Right lung (tissue), 5 donors: ENCODE measurements around the gene ETV3. TPM values are rescaled to one million over a fixed set of nuclear protein-coding genes. Genes with fewer than 3 reads are reported as not detected.
"Not testable (repeated sequence)": the region's sequence is repeated elsewhere in the genome, so short reads cannot be mapped to it uniquely, and the experiment has no call there.

ENCODE experiments used
- DNase-seq, 2 donors: peaks; one replicate each; pipeline ENCODE4 v3.0.0-alpha.2; 2013
- polyA plus RNA-seq, 5 donors: library from polyadenylated mRNA; unstranded; fragments of 120-200 nt; gene quantifications; one replicate each; pipeline versions ENCODE4 v1.2.1 to v1.2.3, GENCODE V29; 2013; ENCODE audit warnings: inconsistent platforms in 1 of 5, low replicate concordance in 1 of 5; ENCODE audit not compliant: insufficient read length in 5 of 5, insufficient read depth in 1 of 5

The ETV3 gene
- polyA plus RNA-seq, 5 donors: 21.0 to 27.8 (median 22.5) TPM

- no peak for DNase-seq
These were observed 23.7 kb downstream of the ETV3 start for GRCh38 chr1:157114183-157115121.

- no peak for DNase-seq
These were observed 24.6 kb downstream of the ETV3 start for GRCh38 chr1:157113631-157114030.

GRCh38 chr1:157113106-157113505 is 25.1 kb downstream of the ETV3 start:
- no peak for DNase-seq

- DNase-seq: no peak
These were observed 25.9 kb downstream of the ETV3 start for GRCh38 chr1:157112186-157112867.

GRCh38 chr1:157111396-157112165 is 26.6 kb downstream of the ETV3 start:
- no peak for DNase-seq

- no peak for DNase-seq
These were observed 27.5 kb downstream of the ETV3 start for GRCh38 chr1:157110686-157111085.

GRCh38 chr1:157110003-157110402 is 28.2 kb downstream of the ETV3 start:
- no peak for DNase-seq

GRCh38 chr1:157108448-157108847 is 29.7 kb downstream of the ETV3 start:
- no peak for DNase-seq

- no peak for DNase-seq
These were observed 30.5 kb downstream of the ETV3 start for GRCh38 chr1:157107702-157108101.

GRCh38 chr1:157106813-157107189 is 31.4 kb downstream of the ETV3 start:
- no peak for DNase-seq

- DNase-seq: no peak
These were observed 32.0 kb downstream of the ETV3 start for GRCh38 chr1:157105988-157106812.

- DNase-seq: no peak
These were observed 32.8 kb downstream of the ETV3 start for GRCh38 chr1:157105298-157105987.

- no peak for DNase-seq
These were observed 33.4 kb downstream of the ETV3 start for GRCh38 chr1:157104598-157105293.

- no peak for DNase-seq
These were observed 34.9 kb downstream of the ETV3 start for GRCh38 chr1:157103268-157103667.

- DNase-seq: no peak
These were observed 37.0 kb downstream of the ETV3 start for GRCh38 chr1:157101149-157101548.

GRCh38 chr1:157099633-157100009 is 38.6 kb downstream of the ETV3 start, which contains the start of gene ETV3L:
Gene ETV3L, minus strand, starts transcription at chr1:157099808. Its CDS starts 285 bp downstream, at chr1:157099523.
- DNase-seq: no peak

- not testable (repeated sequence) for DNase-seq
These were observed 39.1 kb downstream of the ETV3 start for GRCh38 chr1:157098987-157099632.

GRCh38 chr1:157098519-157098918 is 39.7 kb downstream of the ETV3 start:
- no peak for DNase-seq

GRCh38 chr1:157097692-157098091 is 40.5 kb downstream of the ETV3 start:
- no peak for DNase-seq
